Measurements from ENCODE around the gene ADAMTS8. TPM values are rescaled to one million over a fixed set of nuclear protein-coding genes. Genes with fewer than 3 reads are reported as not detected.

Gene ADAMTS8
- total and polyA plus RNA-seq, 2 donors (not counting 1 experiment from before 2014, with no cell fraction given): 15.0 to 18.8 TPM

GRCh38 chr11:130471731-130472433 is 43.5 kb upstream of the ADAMTS8 start:
- Histone ChIP-seq H3K36me3 (ENCODE audit: control insufficient read depth, insufficient read depth, low read length) (peaks cover 51% of the 10 kb centered on the region), H3K4me3 (replicated peaks in 1 of 4; ENCODE audit: control extremely low read depth in 1 of 4, insufficient read depth in 1 of 4, low read depth in 3 of 4, low read length in 4 of 4) (no peak overlapping the region), H3K9ac (ENCODE audit: insufficient read depth, low read length) (no peak overlapping the region), H3K79me2 (ENCODE audit: control insufficient read depth, insufficient read depth, low read length) (no peaks in the 10 kb centered on the region), H3K4me2 (ENCODE audit: extremely low read depth, insufficient read depth, low read length) (no peak overlapping the region), H3K27me3 (ENCODE audit: control insufficient read depth, insufficient read depth, low read length) (no peaks in the 10 kb centered on the region), H3K4me1 (ENCODE audit: control insufficient read depth, extremely low read depth, insufficient read depth, low read length) (peaks cover 6% of the 10 kb centered on the region), H3K9me3 (ENCODE audit: control insufficient read depth, insufficient read depth, low read depth, low read length) (no peaks in the 10 kb centered on the region), H4K20me1 (ENCODE audit: control insufficient read depth, extremely low read depth, insufficient read depth, low read length) (no peaks in the 10 kb centered on the region), H2AFZ (ENCODE audit: low read length) (no peak overlapping the region), H3K27ac (ENCODE audit: insufficient read depth, low read length) (no peak overlapping the region)
- DNase-seq (ENCODE audit: low read depth in 2 of 2): no peak
- TF ChIP-seq EZH2 (IDR thresholded peaks at IDR 0.05; ENCODE audit: low read length, missing control alignments): no peak
- TF ChIP-seq, protein P1, sequence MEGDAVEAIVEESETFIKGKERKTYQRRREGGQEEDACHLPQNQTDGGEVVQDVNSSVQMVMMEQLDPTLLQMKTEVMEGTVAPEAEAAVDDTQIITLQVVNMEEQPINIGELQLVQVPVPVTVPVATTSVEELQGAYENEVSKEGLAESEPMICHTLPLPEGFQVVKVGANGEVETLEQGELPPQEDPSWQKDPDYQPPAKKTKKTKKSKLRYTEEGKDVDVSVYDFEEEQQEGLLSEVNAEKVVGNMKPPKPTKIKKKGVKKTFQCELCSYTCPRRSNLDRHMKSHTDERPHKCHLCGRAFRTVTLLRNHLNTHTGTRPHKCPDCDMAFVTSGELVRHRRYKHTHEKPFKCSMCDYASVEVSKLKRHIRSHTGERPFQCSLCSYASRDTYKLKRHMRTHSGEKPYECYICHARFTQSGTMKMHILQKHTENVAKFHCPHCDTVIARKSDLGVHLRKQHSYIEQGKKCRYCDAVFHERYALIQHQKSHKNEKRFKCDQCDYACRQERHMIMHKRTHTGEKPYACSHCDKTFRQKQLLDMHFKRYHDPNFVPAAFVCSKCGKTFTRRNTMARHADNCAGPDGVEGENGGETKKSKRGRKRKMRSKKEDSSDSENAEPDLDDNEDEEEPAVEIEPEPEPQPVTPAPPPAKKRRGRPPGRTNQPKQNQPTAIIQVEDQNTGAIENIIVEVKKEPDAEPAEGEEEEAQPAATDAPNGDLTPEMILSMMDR (conservative IDR thresholded peaks at IDR 0.05 in 1 of 2, IDR thresholded peaks at IDR 0.05 in 1 of 2; ENCODE audit: low read depth in 1 of 2, low read length in 2 of 2): no peak

DNA sequence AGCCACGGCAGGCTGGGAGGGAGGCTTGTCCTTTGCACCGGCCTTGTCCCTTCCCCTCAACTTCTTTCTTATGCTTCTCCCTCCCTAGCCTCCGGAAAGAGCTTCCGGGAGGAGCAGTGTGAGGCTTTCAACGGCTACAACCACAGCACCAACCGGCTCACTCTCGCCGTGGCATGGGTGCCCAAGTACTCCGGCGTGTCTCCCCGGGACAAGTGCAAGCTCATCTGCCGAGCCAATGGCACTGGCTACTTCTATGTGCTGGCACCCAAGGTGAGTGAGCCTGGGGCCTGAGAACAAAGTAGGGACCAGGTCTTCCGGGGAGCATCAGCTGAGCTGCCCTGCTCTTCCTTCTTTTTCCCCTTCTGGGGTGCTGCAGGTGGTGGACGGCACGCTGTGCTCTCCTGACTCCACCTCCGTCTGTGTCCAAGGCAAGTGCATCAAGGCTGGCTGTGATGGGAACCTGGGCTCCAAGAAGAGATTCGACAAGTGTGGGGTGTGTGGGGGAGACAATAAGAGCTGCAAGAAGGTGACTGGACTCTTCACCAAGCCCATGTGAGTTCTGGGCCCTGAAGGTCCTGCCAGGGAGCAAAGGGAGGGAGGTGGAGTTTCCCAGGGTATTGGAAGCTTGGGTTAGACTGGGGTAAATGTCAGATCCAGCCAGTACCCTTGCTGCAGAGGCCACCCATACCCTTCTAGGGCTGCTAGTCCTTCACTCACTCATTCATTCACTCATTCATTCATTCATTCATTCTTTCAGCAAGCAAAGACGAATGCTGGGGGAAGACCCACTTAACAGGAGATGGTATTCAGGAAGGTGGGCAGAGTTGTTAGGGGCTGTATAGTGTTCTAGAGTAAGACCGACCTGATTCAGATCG is 42.7 kb upstream of the ADAMTS8 start:
- H3K4me1 ChIP-seq (ENCODE audit: control insufficient read depth, extremely low read depth, insufficient read depth, low read length): no peaks in the 10 kb centered on the region
- peaks cover 53% of the 10 kb centered on the region for H3K36me3 ChIP-seq (ENCODE audit: control insufficient read depth, insufficient read depth, low read length)
- H3K4me2 ChIP-seq (ENCODE audit: extremely low read depth, insufficient read depth, low read length): no peak overlapping the region
- H4K20me1 ChIP-seq (ENCODE audit: control insufficient read depth, extremely low read depth, insufficient read depth, low read length): no peaks in the 10 kb centered on the region
- H3K27me3 ChIP-seq (ENCODE audit: control insufficient read depth, insufficient read depth, low read length): no peaks in the 10 kb centered on the region
- DNase-seq (ENCODE audit: low read depth in 2 of 2): no peak
- TF ChIP-seq, protein P1 (conservative IDR thresholded peaks at IDR 0.05 in 1 of 2, IDR thresholded peaks at IDR 0.05 in 1 of 2; ENCODE audit: low read depth in 1 of 2, low read length in 2 of 2): no peak
- TF ChIP-seq EZH2 (IDR thresholded peaks at IDR 0.05; ENCODE audit: low read length, missing control alignments): no peak
- no peak overlapping the region for H3K4me3 ChIP-seq (replicated peaks in 1 of 4; ENCODE audit: control extremely low read depth in 1 of 4, insufficient read depth in 1 of 4, low read depth in 3 of 4, low read length in 4 of 4)
- H3K9ac ChIP-seq (ENCODE audit: insufficient read depth, low read length): no peak overlapping the region
- no peak overlapping the region for H2AFZ ChIP-seq (ENCODE audit: low read length)
- no peak overlapping the region for H3K27ac ChIP-seq (ENCODE audit: insufficient read depth, low read length)
- H3K9me3 ChIP-seq (ENCODE audit: control insufficient read depth, insufficient read depth, low read depth, low read length): no peaks in the 10 kb centered on the region
- H3K79me2 ChIP-seq (ENCODE audit: control insufficient read depth, insufficient read depth, low read length): no peaks in the 10 kb centered on the region

DNA sequence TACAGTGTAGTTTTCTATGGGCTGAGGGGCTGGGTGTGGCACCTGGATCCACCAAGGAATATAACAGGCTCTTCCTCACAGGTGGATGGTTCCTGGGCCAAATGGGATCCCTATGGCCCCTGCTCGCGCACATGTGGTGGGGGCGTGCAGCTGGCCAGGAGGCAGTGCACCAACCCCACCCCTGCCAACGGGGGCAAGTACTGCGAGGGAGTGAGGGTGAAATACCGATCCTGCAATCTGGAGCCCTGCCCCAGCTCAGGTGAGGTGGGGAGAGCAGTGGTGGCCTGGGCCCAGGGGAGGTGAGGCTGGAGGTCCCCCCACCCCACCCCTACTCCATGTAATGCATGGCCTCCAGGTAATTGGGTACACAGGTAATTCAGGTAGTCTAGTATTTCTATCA is 40.8 kb upstream of the ADAMTS8 start:
- no peaks in the 10 kb centered on the region for H3K79me2 ChIP-seq (ENCODE audit: control insufficient read depth, insufficient read depth, low read length)
- no peak for DNase-seq (ENCODE audit: low read depth in 2 of 2)

More for the DNA sequence above, 40.8 kb upstream of the ADAMTS8 start:
- Histone ChIP-seq H3K36me3 (ENCODE audit: control insufficient read depth, insufficient read depth, low read length) (peaks cover 49% of the 10 kb centered on the region), H2AFZ (ENCODE audit: low read length) (no peak overlapping the region), H3K4me2 (ENCODE audit: extremely low read depth, insufficient read depth, low read length) (no peak overlapping the region), H3K4me1 (ENCODE audit: control insufficient read depth, extremely low read depth, insufficient read depth, low read length) (no peaks in the 10 kb centered on the region), H3K9me3 (ENCODE audit: control insufficient read depth, insufficient read depth, low read depth, low read length) (no peaks in the 10 kb centered on the region), H3K4me3 (replicated peaks in 1 of 4; ENCODE audit: control extremely low read depth in 1 of 4, insufficient read depth in 1 of 4, low read depth in 3 of 4, low read length in 4 of 4) (no peak overlapping the region), H3K9ac (ENCODE audit: insufficient read depth, low read length) (no peak overlapping the region), H3K27me3 (ENCODE audit: control insufficient read depth, insufficient read depth, low read length) (no peaks in the 10 kb centered on the region), H3K27ac (ENCODE audit: insufficient read depth, low read length) (no peak overlapping the region), H4K20me1 (ENCODE audit: control insufficient read depth, extremely low read depth, insufficient read depth, low read length) (no peaks in the 10 kb centered on the region)
- TF ChIP-seq, protein P1 (conservative IDR thresholded peaks at IDR 0.05 in 1 of 2, IDR thresholded peaks at IDR 0.05 in 1 of 2; ENCODE audit: low read depth in 1 of 2, low read length in 2 of 2): no peak
- TF ChIP-seq EZH2 (IDR thresholded peaks at IDR 0.05; ENCODE audit: low read length, missing control alignments): no peak
